Esophagus mucosa (tissue), 1 donor: Measurements from ENCODE around the gene CPT2. TPM values are rescaled to one million over a fixed set of nuclear protein-coding genes. Genes with fewer than 3 reads are reported as not detected.

ENCODE experiments used
- ATAC-seq: fragments of 200-7000 bp; cut with Tn5 transposase; one replicate; pipeline ENCODE4 v1.9.1; 2020
- total RNA-seq: library from RNA; stranded (reverse); gene quantifications from one replicate; pipeline ENCODE4 v1.2.4, GENCODE V29; 2023
- donor health status: DM: yes; HTN: yes; CAD: no.

CPT2 gene
- total RNA-seq, 1 donor from 2014 or later, result 23.9 TPM

GRCh38 chr1:53219711-53220110 is 23.1 kb downstream of the CPT2 start:
- ATAC-seq, result no peak

DNA sequence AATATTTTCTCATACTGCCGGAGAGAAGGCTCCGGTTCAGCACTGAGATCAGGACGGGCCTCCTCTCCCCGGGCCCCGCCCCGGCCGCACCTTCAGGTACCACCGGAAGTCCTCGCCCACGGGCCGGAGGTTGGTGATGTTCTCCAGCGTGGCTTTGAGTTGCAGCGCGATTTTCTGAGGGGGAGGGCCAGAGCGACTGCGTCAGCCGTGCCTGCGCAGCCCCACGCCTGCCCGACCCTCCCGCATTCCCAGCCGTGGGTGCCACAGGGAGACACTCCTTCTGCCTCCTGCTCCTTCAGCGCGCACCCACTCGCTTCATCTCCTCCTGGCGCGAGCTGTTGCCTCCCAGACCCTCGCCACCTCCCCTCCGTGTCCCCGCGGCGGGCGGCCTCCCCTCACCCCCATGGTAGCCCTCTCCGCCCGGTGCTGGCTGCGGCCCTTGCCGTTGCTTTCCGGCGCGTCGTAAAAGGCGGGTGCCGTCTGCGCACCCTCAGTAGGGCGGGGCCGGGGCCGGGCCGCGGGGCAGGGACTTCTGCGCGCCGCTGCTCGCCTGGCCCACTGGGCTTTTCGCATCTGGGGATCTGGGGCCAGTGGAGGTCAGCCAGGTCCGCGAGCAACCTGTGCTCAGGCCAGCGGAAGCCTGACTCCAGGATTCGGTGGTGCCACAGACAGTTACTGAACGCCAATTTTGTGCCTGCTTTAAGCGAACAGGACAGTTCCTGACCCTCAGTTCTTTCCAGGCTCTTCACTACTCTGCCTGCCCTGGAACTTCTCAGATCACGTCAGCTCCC is 23.7 kb downstream of the CPT2 start, which contains the start of gene CZIB:
Gene CZIB (minus strand): TSS at position 464 of the 791 bp plus-strand sequence. CDS start 59 bp downstream, at position 405.
- ATAC-seq, result peak; percentile 96

- ATAC-seq, result no peak
Observed at GRCh38 chr1:53220962-53221286, 24.3 kb downstream of the CPT2 start.

DNA sequence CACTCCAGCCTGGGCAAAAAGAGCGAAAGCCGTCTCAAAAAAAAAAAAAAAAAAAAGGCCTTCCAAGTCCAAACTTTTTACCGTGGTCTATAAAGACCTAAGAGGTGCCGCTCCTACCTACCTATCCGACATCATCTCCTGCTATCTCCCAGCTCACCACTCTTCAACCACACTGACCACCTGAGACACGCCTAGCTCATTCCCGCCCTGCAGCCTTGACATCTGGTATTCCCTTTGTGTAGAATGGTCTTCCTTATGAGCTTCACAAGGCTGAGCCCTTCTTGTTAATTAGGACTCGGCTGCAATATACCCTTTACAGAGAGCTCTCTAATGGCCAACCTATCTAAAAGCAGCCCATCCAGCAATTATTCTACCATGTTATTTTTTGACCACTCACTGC is 41.0 kb downstream of the CPT2 start:
- ATAC-seq, result no peak

GRCh38 chr1:53238197-53239155 is 41.9 kb downstream of the CPT2 start, which contains the start of gene MAGOH:
Gene MAGOH (minus strand): TSS chr1:53238518. CDS start chr1:53238448, 70 bp downstream.
- ATAC-seq, result peak; percentile 97

DNA sequence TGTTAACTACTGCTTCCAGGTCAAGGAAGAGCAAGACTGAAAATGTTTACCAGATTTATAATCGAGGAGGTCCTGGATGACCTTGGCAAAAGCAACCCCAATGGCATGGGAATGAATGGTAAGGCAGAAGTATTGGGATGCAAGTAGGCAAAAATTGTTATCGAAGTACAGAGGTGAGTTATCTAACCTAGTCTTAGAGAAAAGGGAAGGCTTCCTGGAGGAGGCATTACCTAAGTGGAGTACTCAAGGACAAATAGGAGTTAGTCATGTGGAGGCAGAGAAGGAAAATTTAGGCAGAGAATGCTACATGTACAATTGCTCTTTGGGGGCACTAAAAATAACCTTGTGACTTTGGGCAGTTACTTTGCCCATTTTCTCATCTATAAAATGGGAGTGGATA is 45.2 kb downstream of the CPT2 start:
- ATAC-seq, result no peak

GRCh38 chr1:53242381-53242780 is 45.8 kb downstream of the CPT2 start:
- no peak for ATAC-seq

- ATAC-seq, result no peak
Observed at GRCh38 chr1:53244141-53244540, 47.5 kb downstream of the CPT2 start.

DNA sequence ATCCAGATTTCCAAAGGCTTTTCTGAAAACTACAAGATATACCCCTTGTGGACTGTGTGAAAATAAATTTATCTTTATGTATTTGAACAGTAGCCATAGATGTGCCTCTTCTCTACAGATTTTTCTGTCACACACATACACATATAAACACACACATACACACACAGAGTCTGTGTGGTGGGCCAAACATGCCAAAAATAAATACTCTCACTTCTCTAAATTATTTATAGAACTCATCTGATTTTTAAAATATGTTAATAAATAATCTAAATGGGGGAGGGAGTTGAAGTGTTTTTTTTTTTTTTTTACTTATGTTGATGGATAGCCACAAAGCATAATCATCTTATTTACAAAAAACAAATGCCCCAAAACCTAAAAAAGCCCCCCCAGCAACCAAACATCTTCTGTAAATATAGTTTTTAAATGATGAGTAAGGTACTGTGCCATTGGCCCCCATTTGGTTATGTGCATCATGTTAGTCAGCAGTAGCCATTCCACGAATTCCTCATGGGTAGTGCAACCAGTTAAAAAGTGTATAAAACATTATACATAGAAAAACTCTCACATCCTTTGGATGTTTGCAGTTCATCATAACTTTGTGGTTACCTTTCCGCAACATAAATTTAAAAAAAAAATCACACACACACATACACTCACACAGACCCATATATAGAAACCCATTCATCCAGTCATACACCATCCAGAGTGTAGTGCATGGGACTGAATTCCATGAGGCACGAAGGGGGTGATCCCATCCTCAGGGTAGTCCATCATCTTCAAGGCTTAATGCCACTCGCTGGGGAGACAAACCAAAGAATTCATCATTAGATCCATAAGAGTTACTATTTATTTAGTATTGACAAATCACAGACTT is 49.9 kb downstream of the CPT2 start:
- ATAC-seq, result no peak

DNA sequence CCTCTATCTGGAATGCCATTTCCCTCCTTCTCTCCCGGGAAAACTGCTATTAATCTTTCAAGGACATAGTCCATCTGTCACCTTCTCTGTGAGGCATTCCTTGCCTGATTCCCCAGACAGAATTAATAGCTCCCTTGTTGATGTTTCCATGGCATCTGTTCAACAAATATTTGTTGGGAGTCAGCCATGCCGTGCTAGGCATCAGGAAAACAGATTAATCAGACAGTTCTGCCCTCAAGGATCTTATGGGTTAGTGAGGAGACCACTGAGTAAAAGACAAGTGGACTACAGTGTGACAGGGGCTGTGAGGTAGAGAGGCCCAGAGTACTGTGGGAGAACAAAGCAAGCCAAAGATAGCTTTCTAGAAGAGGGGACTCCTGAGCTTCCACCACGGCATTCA is 53.1 kb downstream of the CPT2 start:
- no peak for ATAC-seq

GRCh38 chr1:53250325-53250724 is 53.7 kb downstream of the CPT2 start:
- ATAC-seq, result no peak

- no peak for ATAC-seq
Observed at GRCh38 chr1:53254011-53254640, 57.5 kb downstream of the CPT2 start.

DNA sequence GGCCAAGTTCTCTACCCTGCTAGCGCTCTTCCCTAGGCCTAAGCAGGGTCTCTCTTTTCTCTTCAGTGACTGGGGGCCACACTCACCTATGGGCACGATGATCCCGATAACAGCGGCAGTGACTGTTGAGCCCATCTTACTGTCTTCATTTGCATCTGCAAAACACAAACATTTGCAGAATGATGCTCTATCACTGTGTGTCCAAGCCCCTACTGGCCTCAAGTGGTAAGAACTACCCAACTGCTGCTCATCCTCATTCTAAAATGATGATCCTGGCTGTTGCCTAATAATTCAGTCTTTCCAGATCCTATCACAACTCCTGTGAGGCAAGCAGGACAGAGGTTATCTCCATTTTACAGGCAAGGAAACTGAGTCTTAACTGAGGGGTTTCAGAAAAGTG is 58.4 kb downstream of the CPT2 start:
- no peak for ATAC-seq

- peak; percentile 70 for ATAC-seq
Observed at GRCh38 chr1:53256511-53257453, 60.2 kb downstream of the CPT2 start.

- no peak for ATAC-seq
Observed at GRCh38 chr1:53257454-53258081, 60.9 kb downstream of the CPT2 start.

GRCh38 chr1:53258216-53258615 is 61.6 kb downstream of the CPT2 start:
- no peak for ATAC-seq

DNA sequence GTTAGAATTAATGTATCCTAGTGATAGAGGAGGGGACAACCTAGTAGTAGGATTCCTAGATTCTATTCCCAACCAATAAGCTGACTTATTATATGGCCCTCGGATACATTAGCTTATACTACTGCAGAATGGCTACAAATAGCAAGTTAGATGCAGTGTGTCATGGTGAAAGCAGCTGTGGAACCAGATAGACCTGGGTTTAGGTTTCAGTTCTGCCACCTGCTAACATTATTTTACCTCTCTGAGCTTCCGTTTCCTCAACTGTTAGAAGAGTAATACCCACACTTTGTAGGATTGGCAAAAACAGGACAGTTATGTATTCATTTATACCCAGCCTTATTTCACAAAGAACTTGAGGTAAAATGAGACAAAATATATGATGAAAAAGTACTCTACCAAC is 63.3 kb downstream of the CPT2 start:
- no peak for ATAC-seq

DNA sequence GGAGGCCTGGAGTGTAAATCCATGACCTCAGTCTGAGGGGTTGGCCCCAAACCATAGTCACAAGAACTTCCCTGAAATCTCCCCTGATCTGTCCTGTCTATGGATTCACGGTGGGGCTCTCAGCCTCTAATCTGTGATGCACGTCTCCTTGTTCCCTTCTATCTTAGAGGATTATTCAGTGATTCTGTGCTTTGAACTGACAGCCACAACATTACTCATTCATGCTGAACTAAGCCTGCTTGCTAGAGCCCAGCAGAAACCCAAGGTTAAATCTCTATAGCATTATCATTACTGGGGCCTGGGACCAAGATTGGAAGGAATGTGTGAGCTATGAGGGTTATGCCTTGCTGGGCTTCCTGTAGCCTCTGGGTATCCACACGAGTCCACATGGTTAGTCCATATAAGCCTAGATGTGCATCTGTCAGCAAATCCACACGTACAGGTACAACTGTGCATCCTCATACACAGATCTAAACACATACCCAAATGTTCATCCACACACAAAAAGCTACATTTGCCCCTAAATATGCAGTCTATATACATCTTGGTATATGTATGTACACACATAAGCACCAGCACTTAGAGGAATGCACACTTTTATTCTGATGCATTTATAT is 64.1 kb downstream of the CPT2 start:
- ATAC-seq, result no peak

- ATAC-seq, result no peak
Observed at GRCh38 chr1:53262000-53262399, 65.4 kb downstream of the CPT2 start.
